ENCODE measurements around the gene C6orf15.

The C6orf15 gene

GRCh38 chr6:31092238-31092637 lies 20.1 kb downstream of the C6orf15 start:
- Histone ChIP-seq H3K79me2 (ENCODE audit: insufficient read depth, low read depth) (no peaks in the 10 kb centered on the region), H3K4me1 (ENCODE audit: low read depth, poor library complexity, severe bottlenecking) (peaks cover 4% of the 10 kb centered on the region), H3K36me3 (ENCODE audit: insufficient read depth) (no peaks in the 10 kb centered on the region), H3K27me3 (ENCODE audit: insufficient read depth, low read depth) (no peaks in the 10 kb centered on the region), H3K9ac (no peak overlapping the region), H3K4me2 (no peak overlapping the region), H3K4me3 (IDR thresholded peaks at IDR 0.05; ENCODE audit: insufficient read depth, low read depth, low read length) (no peak overlapping the region), H3K27ac (no peak overlapping the region), H4K20me1 (ENCODE audit: insufficient read depth) (no peaks in the 10 kb centered on the region), H2AFZ (ENCODE audit: low read depth) (no peak overlapping the region)
- no peak for TF ChIP-seq CTCF (conservative IDR thresholded peaks at IDR 0.05; ENCODE audit: low read depth, low read length)

GRCh38 chr6:31091680-31092079 lies 20.7 kb downstream of the C6orf15 start:
- Histone ChIP-seq H3K36me3 (ENCODE audit: insufficient read depth) (no peaks in the 10 kb centered on the region), H3K27me3 (ENCODE audit: insufficient read depth, low read depth) (no peaks in the 10 kb centered on the region), H2AFZ (ENCODE audit: low read depth) (no peak overlapping the region), H4K20me1 (ENCODE audit: insufficient read depth) (no peaks in the 10 kb centered on the region), H3K4me3 (IDR thresholded peaks at IDR 0.05; ENCODE audit: insufficient read depth, low read depth, low read length) (no peak overlapping the region), H3K9ac (no peak overlapping the region), H3K27ac (no peak overlapping the region), H3K79me2 (ENCODE audit: insufficient read depth, low read depth) (no peaks in the 10 kb centered on the region), H3K4me1 (ENCODE audit: low read depth, poor library complexity, severe bottlenecking) (peaks cover 4% of the 10 kb centered on the region), H3K4me2 (no peak overlapping the region)
- no peak for TF ChIP-seq CTCF (conservative IDR thresholded peaks at IDR 0.05; ENCODE audit: low read depth, low read length)

- no peak overlapping the region for H3K4me2 ChIP-seq
- no peak overlapping the region for H3K4me3 ChIP-seq (IDR thresholded peaks at IDR 0.05; ENCODE audit: insufficient read depth, low read depth, low read length)
- no peak overlapping the region for H3K9ac ChIP-seq
- no peak for TF ChIP-seq CTCF (conservative IDR thresholded peaks at IDR 0.05; ENCODE audit: low read depth, low read length)
- no peaks in the 10 kb centered on the region for H4K20me1 ChIP-seq (ENCODE audit: insufficient read depth)
- H3K79me2 ChIP-seq (ENCODE audit: insufficient read depth, low read depth), result no peaks in the 10 kb centered on the region
- no peak overlapping the region for H3K27ac ChIP-seq
- H3K36me3 ChIP-seq (ENCODE audit: insufficient read depth), result no peaks in the 10 kb centered on the region
- H3K4me1 ChIP-seq (ENCODE audit: low read depth, poor library complexity, severe bottlenecking), result peaks cover 4% of the 10 kb centered on the region
- H2AFZ ChIP-seq (ENCODE audit: low read depth), result no peak overlapping the region
- H3K27me3 ChIP-seq (ENCODE audit: insufficient read depth, low read depth), result no peaks in the 10 kb centered on the region
These were observed 21.4 kb downstream of the C6orf15 start for GRCh38 chr6:31090973-31091364.

- no peak overlapping the region for H2AFZ ChIP-seq (ENCODE audit: low read depth)
- no peak overlapping the region for H3K4me2 ChIP-seq
- H3K4me3 ChIP-seq (IDR thresholded peaks at IDR 0.05; ENCODE audit: insufficient read depth, low read depth, low read length), result no peak overlapping the region
- no peaks in the 10 kb centered on the region for H4K20me1 ChIP-seq (ENCODE audit: insufficient read depth)
- H3K4me1 ChIP-seq (ENCODE audit: low read depth, poor library complexity, severe bottlenecking), result peaks cover 4% of the 10 kb centered on the region
- no peak overlapping the region for H3K27ac ChIP-seq
- H3K27me3 ChIP-seq (ENCODE audit: insufficient read depth, low read depth), result no peaks in the 10 kb centered on the region
- no peaks in the 10 kb centered on the region for H3K79me2 ChIP-seq (ENCODE audit: insufficient read depth, low read depth)
- no peaks in the 10 kb centered on the region for H3K36me3 ChIP-seq (ENCODE audit: insufficient read depth)
- H3K9ac ChIP-seq, result no peak overlapping the region
- no peak for TF ChIP-seq CTCF (conservative IDR thresholded peaks at IDR 0.05; ENCODE audit: low read depth, low read length)
These were observed 22.0 kb downstream of the C6orf15 start for GRCh38 chr6:31090275-31090972.

Data from KMS-11 (cell line).